ENCODE results near the gene CADPS2.

Gene CADPS2

GRCh38 chr7:122717356-122718089 is 168.7 kb downstream of the CADPS2 start:
- TF ChIP-seq TAF1 (IDR thresholded peaks at IDR 0.05; ENCODE audit: low read depth, low read length), result no peak
- no peak for TF ChIP-seq POLR2AphosphoS5 (IDR thresholded peaks at IDR 0.05; ENCODE audit: low read depth, low read length)
- no peak for TF ChIP-seq SPI1 (IDR thresholded peaks at IDR 0.05; ENCODE audit: low read depth, low read length)
- no peak for TF ChIP-seq POLR2A (IDR thresholded peaks at IDR 0.05; ENCODE audit: low read depth, low read length)
- no peak for TF ChIP-seq PAX5 (IDR thresholded peaks at IDR 0.05; ENCODE audit: insufficient read depth, low read length, severe bottlenecking)
- TF ChIP-seq POU2F2 (IDR thresholded peaks at IDR 0.05; ENCODE audit: low read depth, low read length), result no peak
- FAIRE-seq (no peak), DNase-seq (ENCODE audit: insufficient read length, low spot score) (no peak)

GRCh38 chr7:122715183-122715582 is 171.1 kb downstream of the CADPS2 start:
- TF ChIP-seq TAF1 (IDR thresholded peaks at IDR 0.05; ENCODE audit: low read depth, low read length) (no peak), PAX5 (IDR thresholded peaks at IDR 0.05; ENCODE audit: insufficient read depth, low read length, severe bottlenecking) (no peak), POLR2AphosphoS5 (IDR thresholded peaks at IDR 0.05; ENCODE audit: low read depth, low read length) (no peak), POLR2A (IDR thresholded peaks at IDR 0.05; ENCODE audit: low read depth, low read length) (no peak)
- FAIRE-seq, result no peak
- no peak for DNase-seq (ENCODE audit: insufficient read length, low spot score)

GRCh38 chr7:122710916-122711315 is 175.3 kb downstream of the CADPS2 start:
- FAIRE-seq, result no peak
- DNase-seq (ENCODE audit: insufficient read length, low spot score), result no peak
- TF ChIP-seq POLR2A (IDR thresholded peaks at IDR 0.05; ENCODE audit: low read depth, low read length) (no peak), SPI1 (IDR thresholded peaks at IDR 0.05; ENCODE audit: low read depth, low read length) (no peak), PAX5 (IDR thresholded peaks at IDR 0.05; ENCODE audit: insufficient read depth, low read length, severe bottlenecking) (no peak), TAF1 (IDR thresholded peaks at IDR 0.05; ENCODE audit: low read depth, low read length) (no peak), POU2F2 (IDR thresholded peaks at IDR 0.05; ENCODE audit: low read depth, low read length) (no peak), POLR2AphosphoS5 (IDR thresholded peaks at IDR 0.05; ENCODE audit: low read depth, low read length) (no peak)

GRCh38 chr7:122709930-122710646 is 176.2 kb downstream of the CADPS2 start:
- no peak for TF ChIP-seq POLR2AphosphoS5 (IDR thresholded peaks at IDR 0.05; ENCODE audit: low read depth, low read length)
- no peak for TF ChIP-seq POLR2A (IDR thresholded peaks at IDR 0.05; ENCODE audit: low read depth, low read length)
- no peak for TF ChIP-seq TAF1 (IDR thresholded peaks at IDR 0.05; ENCODE audit: low read depth, low read length)
- no peak for TF ChIP-seq POU2F2 (IDR thresholded peaks at IDR 0.05; ENCODE audit: low read depth, low read length)
- TF ChIP-seq PAX5 (IDR thresholded peaks at IDR 0.05; ENCODE audit: insufficient read depth, low read length, severe bottlenecking), result no peak
- TF ChIP-seq SPI1 (IDR thresholded peaks at IDR 0.05; ENCODE audit: low read depth, low read length), result no peak
- no peak for FAIRE-seq
- no peak for DNase-seq (ENCODE audit: insufficient read length, low spot score)

GRCh38 chr7:122706836-122707235 is 179.4 kb downstream of the CADPS2 start:
- no peak for DNase-seq (ENCODE audit: insufficient read length, low spot score)
- no peak for FAIRE-seq
- no peak for TF ChIP-seq POLR2AphosphoS5 (IDR thresholded peaks at IDR 0.05; ENCODE audit: low read depth, low read length)
- TF ChIP-seq POLR2A (IDR thresholded peaks at IDR 0.05; ENCODE audit: low read depth, low read length), result no peak
- no peak for TF ChIP-seq PAX5 (IDR thresholded peaks at IDR 0.05; ENCODE audit: insufficient read depth, low read length, severe bottlenecking)
- no peak for TF ChIP-seq POU2F2 (IDR thresholded peaks at IDR 0.05; ENCODE audit: low read depth, low read length)
- TF ChIP-seq SPI1 (IDR thresholded peaks at IDR 0.05; ENCODE audit: low read depth, low read length), result no peak
- no peak for TF ChIP-seq TAF1 (IDR thresholded peaks at IDR 0.05; ENCODE audit: low read depth, low read length)

- DNase-seq (ENCODE audit: insufficient read length, low spot score), result no peak
- no peak for FAIRE-seq
- no peak for TF ChIP-seq PAX5 (IDR thresholded peaks at IDR 0.05; ENCODE audit: insufficient read depth, low read length, severe bottlenecking)
- TF ChIP-seq POU2F2 (IDR thresholded peaks at IDR 0.05; ENCODE audit: low read depth, low read length), result no peak
- no peak for TF ChIP-seq POLR2AphosphoS5 (IDR thresholded peaks at IDR 0.05; ENCODE audit: low read depth, low read length)
- TF ChIP-seq POLR2A (IDR thresholded peaks at IDR 0.05; ENCODE audit: low read depth, low read length), result no peak
- no peak for TF ChIP-seq SPI1 (IDR thresholded peaks at IDR 0.05; ENCODE audit: low read depth, low read length)
- no peak for TF ChIP-seq TAF1 (IDR thresholded peaks at IDR 0.05; ENCODE audit: low read depth, low read length)
These were observed 183.3 kb downstream of the CADPS2 start, which contains the start of gene RNF148 for GRCh38 chr7:122702872-122703510. TSS of gene RNF148 (minus strand) at chr7:122702922. CDS start at chr7:122702750, 172 bp downstream.

- TF ChIP-seq SPI1 (IDR thresholded peaks at IDR 0.05; ENCODE audit: low read depth, low read length), result no peak
- no peak for TF ChIP-seq POU2F2 (IDR thresholded peaks at IDR 0.05; ENCODE audit: low read depth, low read length)
- no peak for TF ChIP-seq POLR2A (IDR thresholded peaks at IDR 0.05; ENCODE audit: low read depth, low read length)
- TF ChIP-seq PAX5 (IDR thresholded peaks at IDR 0.05; ENCODE audit: insufficient read depth, low read length, severe bottlenecking), result no peak
- no peak for TF ChIP-seq TAF1 (IDR thresholded peaks at IDR 0.05; ENCODE audit: low read depth, low read length)
- TF ChIP-seq POLR2AphosphoS5 (IDR thresholded peaks at IDR 0.05; ENCODE audit: low read depth, low read length), result no peak
- FAIRE-seq (no peak), DNase-seq (ENCODE audit: insufficient read length, low spot score) (no peak)
These were observed 187.2 kb downstream of the CADPS2 start, which contains the start of gene RNF133 for GRCh38 chr7:122699017-122699416. TSS of gene RNF133 (minus strand) at chr7:122699117. CDS start at chr7:122698918, 199 bp downstream.

GRCh38 chr7:122695816-122696215 is 190.4 kb downstream of the CADPS2 start:
- no peak for TF ChIP-seq POU2F2 (IDR thresholded peaks at IDR 0.05; ENCODE audit: low read depth, low read length)
- TF ChIP-seq POLR2A (IDR thresholded peaks at IDR 0.05; ENCODE audit: low read depth, low read length), result no peak
- TF ChIP-seq SPI1 (IDR thresholded peaks at IDR 0.05; ENCODE audit: low read depth, low read length), result no peak
- TF ChIP-seq TAF1 (IDR thresholded peaks at IDR 0.05; ENCODE audit: low read depth, low read length), result no peak
- TF ChIP-seq PAX5 (IDR thresholded peaks at IDR 0.05; ENCODE audit: insufficient read depth, low read length, severe bottlenecking), result no peak
- no peak for TF ChIP-seq POLR2AphosphoS5 (IDR thresholded peaks at IDR 0.05; ENCODE audit: low read depth, low read length)
- FAIRE-seq, result no peak

GRCh38 chr7:122694697-122695096 is 191.6 kb downstream of the CADPS2 start:
- FAIRE-seq, result no peak
- no peak for DNase-seq (ENCODE audit: insufficient read length, low spot score)
- no peak for TF ChIP-seq POLR2AphosphoS5 (IDR thresholded peaks at IDR 0.05; ENCODE audit: low read depth, low read length)
- no peak for TF ChIP-seq POU2F2 (IDR thresholded peaks at IDR 0.05; ENCODE audit: low read depth, low read length)
- no peak for TF ChIP-seq SPI1 (IDR thresholded peaks at IDR 0.05; ENCODE audit: low read depth, low read length)
- TF ChIP-seq TAF1 (IDR thresholded peaks at IDR 0.05; ENCODE audit: low read depth, low read length), result no peak
- TF ChIP-seq POLR2A (IDR thresholded peaks at IDR 0.05; ENCODE audit: low read depth, low read length), result no peak
- no peak for TF ChIP-seq PAX5 (IDR thresholded peaks at IDR 0.05; ENCODE audit: insufficient read depth, low read length, severe bottlenecking)

More at GRCh38 chr7:122695816-122696215, 190.4 kb downstream of the CADPS2 start:
- DNase-seq (ENCODE audit: insufficient read length, low spot score), result no peak
